Esophagus (tissue), 2 donors: Measurements from ENCODE around the gene MBOAT2. TPM values are rescaled to one million over a fixed set of nuclear protein-coding genes. Genes with fewer than 3 reads are reported as not detected.

Experiments used
- H3K27ac ChIP-seq, 2 donors: one replicate each; pipeline ENCODE4 v1.5.1; 2013; ENCODE audit warnings: low read depth in 2 of 2, mild to moderate bottlenecking in 2 of 2, inconsistent platforms in 1 of 2, low read length in 1 of 2, moderate library complexity in 1 of 2
- H3K27me3 ChIP-seq, 2 donors: one replicate each; pipeline ENCODE4 v1.6.1; 2013; ENCODE audit warnings: low read length in 2 of 2, control low read depth in 1 of 2, mild to moderate bottlenecking in 1 of 2; ENCODE audit not compliant: insufficient read depth in 2 of 2, control insufficient read depth in 1 of 2
- H3K36me3 ChIP-seq, 2 donors: one replicate each; pipeline ENCODE4 v1.6.1; 2013; ENCODE audit warnings: low read length in 1 of 2; ENCODE audit not compliant: control insufficient read depth in 2 of 2, insufficient read depth in 2 of 2
- H3K4me1 ChIP-seq, 2 donors: one replicate each; pipeline ENCODE4 v1.6.1; 2013; ENCODE audit warnings: low read length in 1 of 2; ENCODE audit not compliant: control insufficient read depth in 2 of 2, insufficient read depth in 2 of 2
- H3K4me3 ChIP-seq, 2 donors: one replicate each; pipeline ENCODE4 v1.5.1; 2013; ENCODE audit warnings: low read length in 2 of 2, mild to moderate bottlenecking in 2 of 2, low read depth in 1 of 2, moderate library complexity in 1 of 2
- H3K9me3 ChIP-seq, 2 donors: one replicate each; pipeline ENCODE4 v1.6.1; 2013; ENCODE audit warnings: mild to moderate bottlenecking in 2 of 2, low read depth in 1 of 2, low read length in 1 of 2, moderate library complexity in 1 of 2; ENCODE audit not compliant: control insufficient read depth in 2 of 2, insufficient read depth in 1 of 2
- WGBS, 2 donors: extraction: QIAGEN DNeasy Blood & Tissue Kit; methylation state at CpG; one replicate each; pipeline ENCODE4 v1.1.7; 2013; 5-methylcytosine and 5-hydroxymethylcytosine counted together
- polyA plus RNA-seq, 2 donors: library from polyadenylated mRNA; stranded (reverse); fragments of 200-250 nt; gene quantifications; one replicate each; pipeline ENCODE4 v1.2.3, GENCODE V29; 2013
- donor health status: healthy with polysubstance abuse.
- donor health status: Bipolar disorder and iron deficiency.

MBOAT2 gene
- polyA plus RNA-seq, 2 donors = 34.3 to 41.8 TPM

- Histone ChIP-seq H3K27ac (no peak overlapping the region), H3K4me1 (no peaks in the 10 kb centered on the region), H3K27me3 (no peaks in the 10 kb centered on the region), H3K4me3 (no peak overlapping the region), H3K9me3 (no peaks in the 10 kb centered on the region), H3K36me3 (no peaks in the 10 kb centered on the region)
- WGBS, 2 donors = 62% methylated on average over 3 of the region's 3 CpGs
Measured at GRCh38 chr2:9032536-9033255, 29.2 kb upstream of the MBOAT2 start.

- H3K4me1 ChIP-seq = no peaks in the 10 kb centered on the region
- WGBS, 2 donors = 69 to 74% methylated on average over 6 of the region's 6 CpGs
- no peak overlapping the region for H3K4me3 ChIP-seq
- H3K27me3 ChIP-seq = no peaks in the 10 kb centered on the region
- no peaks in the 10 kb centered on the region for H3K36me3 ChIP-seq
- no peak overlapping the region for H3K27ac ChIP-seq
- no peaks in the 10 kb centered on the region for H3K9me3 ChIP-seq
Measured at GRCh38 chr2:9032121-9032520, 28.6 kb upstream of the MBOAT2 start.

GRCh38 chr2:9031246-9031645 is 27.8 kb upstream of the MBOAT2 start:
- no peaks in the 10 kb centered on the region for H3K36me3 ChIP-seq
- no peak overlapping the region for H3K27ac ChIP-seq
- no peaks in the 10 kb centered on the region for H3K9me3 ChIP-seq
- H3K4me3 ChIP-seq = no peak overlapping the region
- H3K4me1 ChIP-seq = no peaks in the 10 kb centered on the region
- H3K27me3 ChIP-seq = no peaks in the 10 kb centered on the region

- H3K9me3 ChIP-seq = no peaks in the 10 kb centered on the region
- no peaks in the 10 kb centered on the region for H3K4me1 ChIP-seq
- no peaks in the 10 kb centered on the region for H3K36me3 ChIP-seq
- no peak overlapping the region for H3K27ac ChIP-seq
- 45% methylated on average over 4 of the region's 4 CpGs for WGBS, 2 donors
- H3K27me3 ChIP-seq = no peaks in the 10 kb centered on the region
- no peak overlapping the region for H3K4me3 ChIP-seq
Measured at GRCh38 chr2:9030841-9031240, 27.4 kb upstream of the MBOAT2 start.

- Histone ChIP-seq H3K36me3 (no peaks in the 10 kb centered on the region), H3K9me3 (no peaks in the 10 kb centered on the region), H3K27me3 (no peaks in the 10 kb centered on the region), H3K4me1 (no peaks in the 10 kb centered on the region), H3K4me3 (no peak overlapping the region), H3K27ac (no peak overlapping the region)
- WGBS, 2 donors = 81 to 87% methylated on average over 6 of the region's 6 CpGs
Measured at GRCh38 chr2:9030190-9030589, 26.7 kb upstream of the MBOAT2 start.

GRCh38 chr2:9029721-9030120 is 26.2 kb upstream of the MBOAT2 start:
- H3K27ac ChIP-seq = no peak overlapping the region
- WGBS, 2 donors = 72 to 88% methylated on average over 4 of the region's 4 CpGs
- H3K27me3 ChIP-seq = no peaks in the 10 kb centered on the region
- no peaks in the 10 kb centered on the region for H3K36me3 ChIP-seq
- H3K4me1 ChIP-seq = no peaks in the 10 kb centered on the region
- no peak overlapping the region for H3K4me3 ChIP-seq
- H3K9me3 ChIP-seq = no peaks in the 10 kb centered on the region

- Histone ChIP-seq H3K27me3 (no peaks in the 10 kb centered on the region), H3K27ac (no peak overlapping the region), H3K9me3 (no peaks in the 10 kb centered on the region), H3K36me3 (no peaks in the 10 kb centered on the region), H3K4me1 (no peaks in the 10 kb centered on the region), H3K4me3 (no peak overlapping the region)
- 88 to 97% methylated on average over 4 of the region's 4 CpGs for WGBS, 2 donors
Measured at GRCh38 chr2:9027884-9028283, 24.4 kb upstream of the MBOAT2 start.

GRCh38 chr2:9025746-9026145 is 22.3 kb upstream of the MBOAT2 start:
- Histone ChIP-seq H3K27me3 (no peaks in the 10 kb centered on the region), H3K9me3 (no peaks in the 10 kb centered on the region), H3K4me3 (no peak overlapping the region), H3K4me1 (no peaks in the 10 kb centered on the region), H3K36me3 (no peaks in the 10 kb centered on the region), H3K27ac (no peak overlapping the region)
- WGBS, 2 donors = 62 to 71% methylated on average over 4 of the region's 4 CpGs

- H3K36me3 ChIP-seq = no peaks in the 10 kb centered on the region
- no peaks in the 10 kb centered on the region for H3K4me1 ChIP-seq
- no peak overlapping the region for H3K4me3 ChIP-seq
- no peaks in the 10 kb centered on the region for H3K9me3 ChIP-seq
- H3K27ac ChIP-seq = no peak overlapping the region
- no peaks in the 10 kb centered on the region for H3K27me3 ChIP-seq
Measured at GRCh38 chr2:9024575-9024974, 21.1 kb upstream of the MBOAT2 start.

- Histone ChIP-seq H3K27ac (no peak overlapping the region), H3K36me3 (no peaks in the 10 kb centered on the region), H3K27me3 (no peaks in the 10 kb centered on the region), H3K4me3 (no peak overlapping the region), H3K9me3 (no peaks in the 10 kb centered on the region), H3K4me1 (no peaks in the 10 kb centered on the region)
- WGBS, 2 donors = 67 to 79% methylated on average over 1 of the region's 1 CpG
Measured at GRCh38 chr2:9021563-9022211, 18.2 kb upstream of the MBOAT2 start.
